PC-9 (cell line): ENCODE measurements around the gene TRPC4. TPM values are rescaled to one million over a fixed set of nuclear protein-coding genes. Genes with fewer than 3 reads are reported as not detected.

Experiments
- BruUV-seq: library from RNA; stranded (reverse); fragments of 400-500 nt; replicated peaks from 2 replicates; lab custom pipeline; 2021; lab: Mats Ljungman, UMichigan
- CTCF ChIA-PET: fragments of 300-600 bp; sonication (Branson Sonifier 250); formaldehyde crosslinking; loops from one replicate; lab custom pipeline; 2022; ENCODE audit warnings: antibody characterized with exemption; lab: Charles Lee
- POLR2A ChIA-PET: fragments of 300-600 bp; sonication (Branson Sonifier 250); formaldehyde crosslinking; loops from one replicate; lab custom pipeline; 2022; ENCODE audit warnings: antibody characterized with exemption; ENCODE audit not compliant: unreplicated experiment; lab: Charles Lee
- DNase-seq, 2 experiments: peaks; one replicate each; pipeline versions ENCODE4 v3.0.0 to v3.0.0-alpha.2; 2015 to 2022; ENCODE audit warnings: mixed read lengths in 1 of 2
- H2AFZ ChIP-seq: fragments of 200-600 bp; sonication (generic); 2 replicates; pipeline ENCODE4 v1.8.1; 2017; ENCODE audit warnings: antibody characterized with exemption
- H3F3A ChIP-seq: fragments of 200-600 bp; sonication (generic); 2 replicates; pipeline ENCODE4 v1.8.1; 2017; ENCODE audit warnings: antibody characterized with exemption, mild to moderate bottlenecking, low read depth; ENCODE audit not compliant: insufficient read depth
- H3K27ac ChIP-seq: fragments of 200-600 bp; sonication (generic); 2 replicates; pipeline ENCODE4 v1.6.1; 2016; ENCODE audit warnings: mixed run types
- H3K27me3 ChIP-seq: fragments of 200-600 bp; sonication (generic); 2 replicates; pipeline ENCODE4 v1.6.1; 2016; ENCODE audit warnings: low read depth, mixed run types; ENCODE audit not compliant: insufficient read depth
- H3K36me3 ChIP-seq: fragments of 200-600 bp; sonication (generic); 2 replicates; pipeline ENCODE4 v1.6.1; 2016; ENCODE audit warnings: low read depth, mixed run types
- H3K4me1 ChIP-seq: fragments of 200-600 bp; sonication (generic); replicated peaks from 2 replicates; pipeline ENCODE4 v1.6.1; 2016; ENCODE audit warnings: mixed run types; ENCODE audit not compliant: insufficient read depth
- H3K4me2 ChIP-seq: fragments of 200-600 bp; sonication (generic); 2 replicates; pipeline ENCODE4 v1.6.1; 2017; ENCODE audit warnings: mixed run types
- H3K4me3 ChIP-seq: fragments of 200-600 bp; sonication (generic); 2 replicates; pipeline ENCODE4 v1.6.1; 2016; ENCODE audit warnings: mixed run types
- H3K79me2 ChIP-seq: fragments of 200-600 bp; sonication (generic); 2 replicates; pipeline ENCODE4 v1.6.1; 2017; ENCODE audit warnings: low read depth, mixed run types
- H3K9me2 ChIP-seq: fragments of 200-600 bp; sonication (generic); 2 replicates; pipeline ENCODE4 v1.8.1; 2017; ENCODE audit warnings: mild to moderate bottlenecking; ENCODE audit not compliant: insufficient read depth
- H3K9me3 ChIP-seq: fragments of 200-600 bp; sonication (generic); 2 replicates; pipeline ENCODE4 v1.8.1; 2016; ENCODE audit warnings: low read depth; ENCODE audit not compliant: insufficient read depth
- H4K20me1 ChIP-seq: fragments of 200-600 bp; sonication (generic); 2 replicates; pipeline ENCODE4 v1.8.1; 2017; ENCODE audit not compliant: insufficient read depth
- EZH2 ChIP-seq: fragments of 200-600 bp; sonication (generic); IDR thresholded peaks from 2 replicates; pipeline ENCODE4 v1.8.0; 2017; ENCODE audit warnings: antibody characterized with exemption, low read depth
- intact Hi-C: fragments of 100-400 bp; cut with micrococcal nuclease; formaldehyde crosslinking; loops from one replicate; pipeline ENCODE4 v1.10.0; 2022; ENCODE audit not compliant: unreplicated experiment
- total RNA-seq: library from RNA; stranded (reverse); gene quantifications from 2 replicates; pipeline ENCODE4 v1.2.3, GENCODE V29; 2021
- TF ChIP-seq, protein P1 (sequence below): fragments of 200-600 bp; sonication (generic); conservative IDR thresholded peaks from 2 replicates; pipeline ENCODE4 v1.6.1; 2017; ENCODE audit warnings: mixed run types, antibody characterized with exemption, mild to moderate bottlenecking, moderate library complexity

TRPC4 gene
- total RNA-seq, 1 experiment from 2014 or later = 1.7 TPM

GRCh38 chr13:37914781-37915391 lies 45.3 kb upstream of the TRPC4 start:
- H3K9me2 ChIP-seq = no peaks in the 10 kb centered on the region
- TF ChIP-seq, protein P1, sequence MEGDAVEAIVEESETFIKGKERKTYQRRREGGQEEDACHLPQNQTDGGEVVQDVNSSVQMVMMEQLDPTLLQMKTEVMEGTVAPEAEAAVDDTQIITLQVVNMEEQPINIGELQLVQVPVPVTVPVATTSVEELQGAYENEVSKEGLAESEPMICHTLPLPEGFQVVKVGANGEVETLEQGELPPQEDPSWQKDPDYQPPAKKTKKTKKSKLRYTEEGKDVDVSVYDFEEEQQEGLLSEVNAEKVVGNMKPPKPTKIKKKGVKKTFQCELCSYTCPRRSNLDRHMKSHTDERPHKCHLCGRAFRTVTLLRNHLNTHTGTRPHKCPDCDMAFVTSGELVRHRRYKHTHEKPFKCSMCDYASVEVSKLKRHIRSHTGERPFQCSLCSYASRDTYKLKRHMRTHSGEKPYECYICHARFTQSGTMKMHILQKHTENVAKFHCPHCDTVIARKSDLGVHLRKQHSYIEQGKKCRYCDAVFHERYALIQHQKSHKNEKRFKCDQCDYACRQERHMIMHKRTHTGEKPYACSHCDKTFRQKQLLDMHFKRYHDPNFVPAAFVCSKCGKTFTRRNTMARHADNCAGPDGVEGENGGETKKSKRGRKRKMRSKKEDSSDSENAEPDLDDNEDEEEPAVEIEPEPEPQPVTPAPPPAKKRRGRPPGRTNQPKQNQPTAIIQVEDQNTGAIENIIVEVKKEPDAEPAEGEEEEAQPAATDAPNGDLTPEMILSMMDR = no peak
- no peak for TF ChIP-seq EZH2
- BruUV-seq = no TSS peak
- no peaks in the 10 kb centered on the region for H4K20me1 ChIP-seq
- no peak overlapping the region for H3K4me2 ChIP-seq
- no peak overlapping the region for H2AFZ ChIP-seq
- no peaks in the 10 kb centered on the region for H3K36me3 ChIP-seq
- H3K4me1 ChIP-seq = no peaks in the 10 kb centered on the region
- no peak overlapping the region for H3K27ac ChIP-seq
- CTCF ChIA-PET = no interaction called here
- no peak for DNase-seq
- no peaks in the 10 kb centered on the region for H3K9me3 ChIP-seq
- H3F3A ChIP-seq = no peaks in the 10 kb centered on the region
- POLR2A ChIA-PET = no interaction called here
- no peaks in the 10 kb centered on the region for H3K79me2 ChIP-seq
- intact Hi-C loops = no loop called here
- no peak overlapping the region for H3K4me3 ChIP-seq
- no peaks in the 10 kb centered on the region for H3K27me3 ChIP-seq

GRCh38 chr13:37910790-37911189 lies 41.2 kb upstream of the TRPC4 start:
- BruUV-seq = no TSS peak
- Histone ChIP-seq H3K9me3 (no peaks in the 10 kb centered on the region), H3K9me2 (no peaks in the 10 kb centered on the region), H2AFZ (no peak overlapping the region), H4K20me1 (no peaks in the 10 kb centered on the region), H3K4me3 (no peak overlapping the region), H3K27me3 (no peaks in the 10 kb centered on the region), H3K27ac (no peak overlapping the region), H3K36me3 (no peaks in the 10 kb centered on the region), H3K4me2 (no peak overlapping the region), H3F3A (no peaks in the 10 kb centered on the region), H3K4me1 (no peaks in the 10 kb centered on the region), H3K79me2 (no peaks in the 10 kb centered on the region)
- ChIA-PET POLR2A (no interaction called here), CTCF (no interaction called here)
- intact Hi-C loops = no loop called here
- TF ChIP-seq, protein P1 = no peak
- TF ChIP-seq EZH2 = no peak
- DNase-seq = no peak

GRCh38 chr13:37906880-37907279 lies 37.3 kb upstream of the TRPC4 start:
- no peaks in the 10 kb centered on the region for H3K79me2 ChIP-seq
- H3K4me2 ChIP-seq = no peak overlapping the region
- H3K9me2 ChIP-seq = no peaks in the 10 kb centered on the region
- no TSS peak for BruUV-seq
- H3K4me1 ChIP-seq = no peaks in the 10 kb centered on the region
- no peak overlapping the region for H3K27ac ChIP-seq
- CTCF ChIA-PET = no interaction called here
- H2AFZ ChIP-seq = no peak overlapping the region
- intact Hi-C loops = no loop called here
- no peak overlapping the region for H3K4me3 ChIP-seq
- H3K9me3 ChIP-seq = no peaks in the 10 kb centered on the region; the same call in 1 of the 2 replicates
- no peaks in the 10 kb centered on the region for H3K27me3 ChIP-seq
- no peaks in the 10 kb centered on the region for H4K20me1 ChIP-seq
- no peak for DNase-seq
- TF ChIP-seq, protein P1 = no peak
- no peak for TF ChIP-seq EZH2
- POLR2A ChIA-PET = no interaction called here
- H3F3A ChIP-seq = no peaks in the 10 kb centered on the region
- no peaks in the 10 kb centered on the region for H3K36me3 ChIP-seq
